Upper lobe of left lung (tissue), 4 donors: ENCODE measurements around the gene CHPF2.

Source experiments
- POLR2A ChIP-seq, 4 donors: fragments of 450-650 bp; IDR thresholded peaks; one replicate each; pipeline ENCODE4 v1.5.1; 2016 to 2017; ENCODE audit warnings: antibody characterized with exemption in 4 of 4, mild to moderate bottlenecking in 2 of 4
- POLR2AphosphoS5 ChIP-seq, 2 donors: sonication (generic); formaldehyde crosslinking; IDR thresholded peaks; one replicate each; pipeline ENCODE4 v1.5.1; 2017; ENCODE audit warnings: antibody characterized with exemption in 2 of 2
- TF ChIP-seq, protein P1 (sequence below), 6 experiments: fragments of 450-650 bp in 4 of 6; fragments of 200-600 bp in 2 of 6; sonication (generic) in 2 of 6; IDR thresholded peaks; one replicate each; pipeline ENCODE4 v1.5.1; 2016 to 2019; ENCODE audit warnings: antibody characterized with exemption in 6 of 6

DNA sequence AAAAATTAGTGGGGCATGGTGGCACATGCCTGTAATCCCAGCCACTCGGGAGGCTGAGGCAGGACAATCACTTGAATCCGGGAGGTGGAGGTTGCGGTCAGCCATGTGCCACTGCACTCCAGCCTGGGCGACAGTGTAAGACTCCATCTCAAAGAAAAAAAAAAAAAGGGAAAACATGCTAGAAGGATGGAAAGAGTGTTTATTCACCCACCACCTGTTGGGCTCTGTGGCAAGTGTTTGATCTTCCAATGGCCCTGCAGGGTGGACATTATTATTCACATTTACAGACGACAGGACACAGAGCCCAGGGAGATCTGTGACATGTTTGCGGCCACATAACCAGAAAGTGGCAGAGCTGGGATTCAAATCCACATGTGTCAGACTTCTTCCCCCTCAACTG lies 49.4 kb downstream of the CHPF2 start:
- TF ChIP-seq POLR2AphosphoS5 (IDR thresholded peaks at IDR 0.05) (no peak), POLR2A (IDR thresholded peaks at IDR 0.05) (no peak)
- TF ChIP-seq, protein P1, sequence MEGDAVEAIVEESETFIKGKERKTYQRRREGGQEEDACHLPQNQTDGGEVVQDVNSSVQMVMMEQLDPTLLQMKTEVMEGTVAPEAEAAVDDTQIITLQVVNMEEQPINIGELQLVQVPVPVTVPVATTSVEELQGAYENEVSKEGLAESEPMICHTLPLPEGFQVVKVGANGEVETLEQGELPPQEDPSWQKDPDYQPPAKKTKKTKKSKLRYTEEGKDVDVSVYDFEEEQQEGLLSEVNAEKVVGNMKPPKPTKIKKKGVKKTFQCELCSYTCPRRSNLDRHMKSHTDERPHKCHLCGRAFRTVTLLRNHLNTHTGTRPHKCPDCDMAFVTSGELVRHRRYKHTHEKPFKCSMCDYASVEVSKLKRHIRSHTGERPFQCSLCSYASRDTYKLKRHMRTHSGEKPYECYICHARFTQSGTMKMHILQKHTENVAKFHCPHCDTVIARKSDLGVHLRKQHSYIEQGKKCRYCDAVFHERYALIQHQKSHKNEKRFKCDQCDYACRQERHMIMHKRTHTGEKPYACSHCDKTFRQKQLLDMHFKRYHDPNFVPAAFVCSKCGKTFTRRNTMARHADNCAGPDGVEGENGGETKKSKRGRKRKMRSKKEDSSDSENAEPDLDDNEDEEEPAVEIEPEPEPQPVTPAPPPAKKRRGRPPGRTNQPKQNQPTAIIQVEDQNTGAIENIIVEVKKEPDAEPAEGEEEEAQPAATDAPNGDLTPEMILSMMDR (IDR thresholded peaks at IDR 0.05), result no peak
